Left renal pelvis (tissue), 4 donors: ENCODE data around the gene SUGCT. TPM values are rescaled to one million over a fixed set of nuclear protein-coding genes. Genes with fewer than 3 reads are reported as not detected.

Experiments used
- DNase-seq, 4 donors: peaks; one replicate each; pipeline ENCODE4 v3.0.0-alpha.2; 2013; ENCODE audit warnings: low read depth in 4 of 4, low spot score in 3 of 4
- polyA plus RNA-seq, 4 donors: library from polyadenylated mRNA; unstranded; fragments of 120-200 nt; gene quantifications; one replicate each; pipeline ENCODE4 v1.2.1, GENCODE V29; 2013; ENCODE audit not compliant: insufficient read length in 4 of 4

SUGCT gene
- polyA plus RNA-seq, 4 donors = 2.2 to 15.5 (median 9.7) TPM

DNA sequence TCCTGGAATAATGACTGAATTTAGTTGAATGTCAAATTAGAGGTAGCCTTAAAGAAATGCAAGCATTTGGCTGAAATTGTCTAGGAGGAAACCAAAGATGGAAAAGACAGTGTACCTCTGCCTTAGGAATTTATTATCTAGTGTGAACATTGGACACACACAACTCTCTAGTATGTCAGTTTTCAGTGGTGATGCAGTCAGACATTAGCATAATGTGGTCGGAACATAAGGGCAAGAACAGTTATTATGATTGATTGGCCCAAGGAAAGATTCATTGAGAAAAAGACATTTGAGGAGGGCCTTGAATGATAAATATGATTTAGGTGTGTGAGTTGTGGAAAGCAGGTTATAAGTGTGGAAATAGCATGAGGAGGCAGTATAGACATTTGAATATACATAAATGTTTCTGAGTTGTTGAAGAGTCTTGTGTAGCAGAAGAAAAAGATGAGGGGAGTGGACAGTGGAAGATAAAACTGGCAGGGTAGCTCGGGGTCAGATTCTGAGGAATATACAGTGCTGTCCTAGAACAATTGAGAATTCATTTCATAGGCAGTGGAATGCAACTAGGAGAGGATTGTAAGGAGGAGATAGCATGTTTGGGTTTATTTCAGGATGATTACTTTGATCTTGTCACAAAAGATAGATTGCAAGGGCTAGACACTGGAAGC is 414.7 kb downstream of the SUGCT start:
- DNase-seq = no peak

DNA sequence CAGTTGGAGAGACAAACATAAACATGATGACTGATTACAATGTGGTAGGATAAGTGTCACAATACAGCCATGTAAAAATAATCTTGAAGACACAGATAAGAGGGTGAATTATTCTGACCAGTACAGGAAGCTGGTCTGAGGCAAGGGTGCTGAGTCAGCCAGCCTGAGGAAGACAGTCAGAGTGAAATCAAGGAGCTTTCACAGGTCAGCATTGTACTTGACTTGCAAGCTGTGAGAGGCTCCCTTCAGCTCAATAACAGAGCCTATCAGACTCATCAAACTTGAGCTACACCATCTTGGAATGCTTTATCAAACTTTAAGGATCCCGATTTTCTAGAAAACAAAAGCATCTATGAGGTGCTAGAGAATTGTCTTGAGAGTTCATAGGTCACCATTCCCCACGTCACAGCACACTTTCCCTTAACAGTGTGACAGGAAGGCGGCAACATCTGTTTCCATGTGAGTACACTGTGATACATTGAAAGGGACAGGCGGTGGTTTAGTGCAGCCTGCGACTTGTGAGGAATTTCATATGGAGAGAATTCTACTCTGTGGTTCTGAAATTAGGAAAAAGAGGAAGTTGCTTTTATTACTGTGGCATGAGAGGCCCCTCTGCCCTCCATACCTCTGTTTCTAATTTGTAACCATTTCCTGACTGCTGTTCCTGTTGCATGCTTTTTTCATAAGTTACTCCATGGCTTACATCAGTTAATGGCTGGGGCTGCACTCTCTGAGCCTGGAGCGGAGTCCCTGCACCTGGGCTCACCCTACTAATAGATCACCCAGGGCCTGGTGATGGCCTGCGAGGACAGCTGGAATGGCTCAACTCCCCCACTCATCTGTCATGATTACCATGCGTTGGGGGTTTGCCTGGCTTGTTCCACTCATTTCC is 417.1 kb downstream of the SUGCT start:
- no peak for DNase-seq

DNA sequence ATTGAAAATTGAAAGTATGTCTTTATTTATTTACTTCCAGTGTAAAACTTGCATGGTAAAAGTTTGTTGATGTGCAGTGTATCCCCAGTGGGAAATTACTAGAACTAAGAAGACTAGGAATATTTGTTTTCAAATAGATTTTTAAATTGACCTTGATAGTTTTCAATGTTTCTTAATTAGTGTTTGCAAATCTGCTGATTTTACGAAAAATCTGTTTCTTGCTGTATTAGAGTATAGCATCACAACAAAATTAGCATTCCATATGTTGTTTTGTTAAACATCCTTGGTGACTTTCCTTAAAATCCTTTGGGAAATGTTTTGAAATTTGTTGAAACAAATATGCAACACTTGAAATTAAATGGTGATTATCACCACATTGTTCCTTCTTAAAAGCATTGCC is 425.9 kb downstream of the SUGCT start:
- DNase-seq = no peak

DNA sequence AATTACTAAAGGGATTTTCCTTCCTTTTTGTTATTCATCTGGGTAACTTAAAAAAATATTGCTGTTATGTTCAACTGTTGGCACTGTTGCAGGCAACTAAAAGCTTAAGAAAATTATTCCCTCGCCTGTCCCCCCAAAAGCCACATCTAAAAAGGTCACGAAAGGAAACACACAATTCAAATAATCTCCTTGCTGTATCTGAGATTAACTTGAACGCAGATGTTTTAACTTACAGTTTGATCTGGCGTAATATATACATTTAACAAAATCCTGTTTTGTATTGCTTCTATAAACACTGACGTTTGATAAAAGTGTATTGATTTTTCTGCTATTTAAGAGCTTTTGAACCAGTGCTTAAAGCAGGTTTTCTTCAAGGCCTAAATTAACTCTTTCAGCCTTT is 432.1 kb downstream of the SUGCT start:
- no peak for DNase-seq

DNA sequence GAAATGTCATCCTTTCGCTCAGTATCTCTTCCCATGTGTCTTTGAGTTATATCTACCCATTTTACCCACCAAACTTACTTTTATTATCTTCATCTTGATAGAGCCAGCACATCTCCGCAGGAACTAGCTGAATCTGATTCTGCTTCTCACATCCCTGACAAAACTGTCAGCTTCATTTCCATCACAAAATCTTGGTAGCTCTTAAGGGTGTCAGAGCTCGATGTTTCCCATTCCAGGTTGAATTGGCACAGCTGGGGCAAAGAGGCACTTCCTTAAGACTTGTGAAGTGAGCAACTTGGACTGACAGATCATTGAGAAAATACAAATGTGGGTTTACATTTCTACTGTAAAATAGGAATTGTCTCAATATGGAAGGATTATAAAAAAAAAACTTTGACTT is 434.5 kb downstream of the SUGCT start:
- DNase-seq = no peak

DNA sequence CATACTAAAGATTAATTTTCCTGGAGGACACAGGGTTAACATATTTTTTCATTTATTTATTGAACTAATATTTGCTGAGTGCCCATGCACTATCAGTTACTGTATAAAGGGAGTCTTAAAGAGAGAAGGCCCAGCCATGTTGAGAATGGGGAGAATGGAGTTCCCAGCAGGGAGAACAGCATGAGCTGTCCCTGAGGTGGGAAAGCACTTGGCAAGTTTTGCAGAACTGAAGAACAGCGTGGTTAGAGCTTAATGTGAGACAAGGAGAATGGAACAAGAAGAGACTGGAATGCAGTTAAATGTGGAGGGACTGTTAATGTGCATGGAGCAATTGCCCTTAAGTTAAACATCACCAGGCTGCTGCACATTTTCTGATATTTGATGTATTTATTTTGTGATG is 435.4 kb downstream of the SUGCT start:
- no peak for DNase-seq

DNA sequence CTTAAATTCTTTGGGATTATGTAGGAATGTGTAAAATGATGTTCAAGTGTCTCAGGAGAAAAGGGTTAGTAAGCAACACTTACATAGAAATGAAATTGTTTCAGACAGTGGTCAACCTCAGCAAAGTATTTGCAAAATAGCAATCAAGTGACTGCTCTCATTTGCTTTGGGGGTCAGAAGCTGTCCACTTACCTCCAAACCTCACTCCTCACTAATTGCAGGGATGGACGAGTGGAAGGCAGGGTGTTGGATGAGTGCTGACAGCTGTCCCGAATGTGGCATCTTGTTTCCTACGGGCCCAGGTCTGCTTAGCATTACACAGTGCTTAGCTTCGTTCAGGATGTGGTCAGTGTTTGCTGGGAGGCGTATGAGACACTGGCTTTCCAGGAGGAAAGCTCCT is 437.0 kb downstream of the SUGCT start:
- DNase-seq = no peak

DNA sequence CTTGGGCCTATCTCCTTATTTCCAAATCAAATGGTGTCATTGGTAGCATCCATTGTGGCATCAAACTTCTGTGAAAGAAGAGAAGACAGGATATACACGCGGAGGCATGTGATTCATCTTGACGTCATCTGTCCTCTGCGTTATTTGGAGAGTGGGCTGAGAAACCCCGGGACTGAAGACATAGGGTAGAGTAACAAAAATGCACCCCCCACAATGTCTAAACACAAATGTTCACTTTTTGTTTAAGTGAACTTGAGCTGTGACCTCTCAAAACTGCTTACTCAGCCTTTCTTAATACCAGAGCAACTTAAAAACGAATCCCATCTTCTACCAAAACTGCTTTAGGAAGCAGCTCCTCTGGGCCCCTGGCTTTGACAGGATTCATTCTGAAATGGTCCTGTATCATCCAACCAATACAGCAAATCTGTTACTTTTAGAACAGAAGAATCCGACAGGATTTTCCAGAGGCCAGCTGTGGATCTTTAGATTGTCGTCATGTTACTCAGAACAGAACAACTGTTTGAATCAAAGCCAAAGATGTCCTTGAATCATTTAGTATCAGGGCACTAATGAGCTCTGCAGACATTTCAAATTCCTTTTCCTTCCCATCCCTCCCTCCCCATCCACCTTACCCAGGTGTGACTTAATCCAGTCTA is 438.1 kb downstream of the SUGCT start:
- DNase-seq = no peak

DNA sequence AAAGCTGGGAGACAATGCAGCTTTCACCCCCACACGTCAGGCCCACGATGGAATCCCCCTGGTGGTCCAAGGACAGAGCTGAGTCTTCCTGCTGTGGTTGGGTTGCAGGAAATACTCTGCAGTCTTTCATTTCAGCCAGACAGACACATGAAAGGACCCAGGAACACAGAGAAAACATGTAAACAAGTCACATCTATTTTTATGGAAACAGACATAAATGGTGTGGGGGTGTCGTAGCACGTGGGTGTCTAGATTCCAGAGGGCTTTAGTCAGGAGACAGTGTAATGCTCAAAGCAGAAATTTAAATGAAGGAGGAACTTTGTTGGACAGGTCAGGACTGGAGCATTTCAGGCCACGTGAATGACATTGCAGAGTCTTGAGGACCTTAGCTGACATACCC is 444.6 kb downstream of the SUGCT start:
- DNase-seq = no peak

DNA sequence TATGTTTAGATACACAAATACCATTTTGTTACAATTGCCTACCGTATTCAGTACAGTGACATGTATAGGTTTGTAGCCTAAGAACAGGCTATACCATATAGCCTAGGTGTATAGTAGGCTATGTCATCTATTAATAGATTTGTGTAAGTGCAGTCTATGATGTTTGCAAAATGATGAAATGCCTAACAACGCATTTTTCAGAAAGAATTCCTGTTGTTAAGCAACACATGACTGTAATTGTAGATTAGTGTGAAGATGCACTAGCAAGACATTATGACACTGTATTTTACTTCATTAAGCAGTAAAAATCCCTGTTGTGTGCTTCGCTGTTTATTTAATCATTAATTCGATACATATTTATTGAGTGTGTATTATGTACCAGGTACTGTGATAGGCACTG is 446.0 kb downstream of the SUGCT start:
- no peak for DNase-seq

DNA sequence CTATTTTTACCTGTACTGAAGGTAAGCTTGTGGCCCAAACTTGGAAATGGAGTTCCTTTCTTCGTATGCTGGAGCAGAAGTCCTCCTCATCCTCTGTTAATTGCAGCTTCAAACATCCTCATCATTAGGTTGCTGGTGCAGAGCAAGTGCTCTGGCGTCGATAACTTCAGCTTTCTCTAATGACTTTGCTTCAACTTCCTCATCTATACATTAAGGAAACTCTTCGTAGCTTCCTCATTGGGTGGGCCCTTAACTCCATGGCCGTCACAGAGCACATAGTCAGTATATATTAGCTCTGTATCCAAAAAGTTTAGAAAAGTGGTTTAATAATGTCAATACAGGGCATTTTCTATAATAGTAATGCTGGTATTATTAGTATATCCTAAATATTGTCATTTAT is 447.7 kb downstream of the SUGCT start:
- no peak for DNase-seq

DNA sequence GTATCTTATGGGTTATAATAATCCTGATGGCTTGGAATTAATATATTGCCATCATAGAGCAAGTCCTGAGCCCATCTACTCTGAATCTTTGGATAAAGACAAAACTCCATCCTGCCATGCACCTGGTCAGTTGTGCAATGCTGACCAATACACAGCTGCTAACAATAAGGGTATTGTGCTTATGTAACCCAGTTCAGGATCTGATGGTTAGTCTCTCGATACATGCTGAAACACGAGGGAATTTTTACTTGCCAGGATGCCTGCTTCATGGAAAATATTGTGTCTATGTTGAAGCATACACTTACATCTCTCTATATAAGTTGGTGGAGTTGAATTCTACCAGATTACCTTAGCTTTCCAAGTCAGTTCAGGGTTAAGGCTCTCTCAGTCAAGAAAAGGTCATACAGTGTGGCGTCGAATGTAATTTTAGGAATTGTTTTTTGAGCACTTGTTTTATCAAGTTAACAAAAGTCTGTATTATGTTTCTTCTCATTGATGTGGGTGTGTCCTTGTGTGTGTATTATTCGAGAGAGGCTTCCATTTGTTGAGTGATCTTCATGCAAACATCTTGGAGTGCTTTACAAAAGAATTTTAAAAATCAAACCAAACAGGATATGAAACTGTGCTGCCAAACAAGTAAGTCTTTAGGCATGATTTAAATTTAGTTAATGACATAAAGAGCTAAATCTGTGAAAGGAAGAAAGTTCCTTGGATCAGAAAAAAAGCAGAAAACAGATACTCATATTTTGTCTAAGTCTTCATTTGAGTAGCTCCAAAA is 449.1 kb downstream of the SUGCT start:
- no peak for DNase-seq

DNA sequence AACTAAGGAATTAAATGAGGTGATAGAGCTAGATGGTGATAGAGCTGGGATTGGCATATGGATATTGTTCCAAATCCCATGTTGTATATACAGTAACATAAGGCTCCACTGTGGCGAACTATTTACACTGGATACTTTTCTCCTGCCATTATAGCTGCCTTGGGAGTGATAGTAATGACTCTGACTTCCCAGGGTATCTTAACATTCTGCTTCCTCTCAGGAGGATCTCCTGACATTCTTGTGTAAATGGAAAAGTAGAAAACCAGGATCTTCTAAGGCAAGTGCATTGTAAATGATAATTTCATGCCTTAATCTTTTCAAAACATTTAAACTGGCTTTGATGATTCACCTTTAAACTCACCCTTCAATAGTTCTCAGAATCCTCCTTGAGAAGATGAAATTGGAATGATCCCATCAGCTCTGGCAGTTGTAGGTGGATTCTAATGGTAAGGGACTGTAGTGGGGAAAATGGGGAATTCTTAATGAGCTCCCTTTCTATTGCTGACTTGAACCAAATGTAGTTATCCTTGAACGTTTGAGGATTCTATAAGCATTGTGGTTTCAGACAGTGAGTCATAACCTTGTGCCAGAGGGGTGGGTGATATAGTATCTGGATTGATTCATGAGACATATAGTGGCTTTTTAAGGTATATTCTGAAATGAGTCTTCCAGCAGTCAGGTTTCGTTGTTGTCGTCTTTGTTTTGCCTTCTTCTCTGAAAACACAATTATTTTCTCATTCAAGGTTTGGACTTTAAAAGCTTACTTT is 450.0 kb downstream of the SUGCT start:
- DNase-seq = no peak

DNA sequence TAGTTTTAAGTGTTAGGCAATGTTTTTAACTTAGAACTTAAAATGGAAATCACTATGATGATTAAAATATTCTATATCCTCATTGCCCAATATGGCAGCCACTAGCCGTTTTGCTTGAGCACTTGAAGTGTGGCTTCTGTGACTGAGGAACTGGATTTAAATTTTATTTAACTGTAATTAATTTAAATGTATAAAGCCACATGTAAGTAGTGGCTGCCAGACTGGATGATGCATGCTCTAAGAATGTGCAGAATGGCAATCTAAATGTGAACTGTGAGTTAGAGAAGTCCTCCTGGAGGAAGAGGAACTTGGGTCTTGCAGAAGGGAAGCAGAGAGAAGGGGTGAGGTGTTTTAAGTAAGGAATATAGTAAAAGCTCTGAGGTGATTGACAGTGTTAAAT is 451.4 kb downstream of the SUGCT start:
- DNase-seq = no peak

DNA sequence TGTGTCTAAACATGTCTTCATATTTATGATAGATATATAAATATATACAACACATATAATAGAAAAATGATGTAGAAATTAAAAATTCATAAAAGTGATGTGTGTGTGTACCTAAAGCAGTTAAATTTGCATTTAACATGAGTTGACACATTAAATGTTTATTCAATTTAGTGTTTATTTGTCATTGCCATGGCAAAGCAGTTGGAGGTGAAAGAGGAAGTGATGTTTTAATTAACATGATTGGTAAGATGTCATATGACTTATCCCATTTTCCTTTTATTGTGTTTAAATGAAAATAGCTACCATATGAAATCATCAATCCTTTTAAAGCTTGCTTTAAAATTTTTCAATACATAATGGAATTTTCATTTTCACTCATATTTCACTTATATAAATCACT is 452.6 kb downstream of the SUGCT start:
- DNase-seq = no peak

DNA sequence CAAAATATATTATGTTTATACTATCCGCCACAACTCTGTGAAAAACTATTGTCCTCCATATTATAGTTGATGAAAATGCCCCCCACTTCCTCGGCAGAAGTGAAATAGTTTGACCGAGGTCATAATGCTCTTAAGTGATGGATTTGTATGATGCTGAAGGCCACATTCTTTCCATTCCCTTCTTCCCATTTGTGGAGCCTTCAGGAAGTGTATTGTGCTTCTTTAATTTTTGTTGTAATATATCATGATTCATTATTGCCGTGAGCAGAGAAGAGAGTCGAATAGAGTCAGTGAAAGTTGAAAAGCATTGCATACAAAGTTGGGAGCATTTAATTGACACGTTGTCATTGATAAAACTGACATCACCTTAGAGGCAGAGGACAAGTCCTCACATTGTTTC is 460.3 kb downstream of the SUGCT start:
- DNase-seq = no peak

DNA sequence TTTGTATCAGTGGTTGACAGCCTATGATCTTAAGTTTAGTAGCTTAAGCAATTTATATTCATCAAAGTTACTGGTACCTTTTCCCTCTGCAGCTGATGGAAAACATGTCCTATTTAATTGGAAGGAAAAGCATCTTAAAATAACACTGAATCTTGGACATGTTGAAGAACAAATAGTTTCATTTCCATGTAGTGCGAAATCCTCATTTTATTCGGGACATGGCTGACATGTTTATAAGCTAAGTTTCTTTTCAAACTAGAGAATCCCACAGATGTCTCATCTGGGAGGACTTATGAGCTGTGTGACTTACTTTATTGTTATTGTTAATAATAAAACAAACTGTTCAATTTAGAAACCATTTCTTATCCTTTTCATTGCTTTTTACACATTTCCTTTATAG is 461.0 kb downstream of the SUGCT start:
- DNase-seq = no peak

DNA sequence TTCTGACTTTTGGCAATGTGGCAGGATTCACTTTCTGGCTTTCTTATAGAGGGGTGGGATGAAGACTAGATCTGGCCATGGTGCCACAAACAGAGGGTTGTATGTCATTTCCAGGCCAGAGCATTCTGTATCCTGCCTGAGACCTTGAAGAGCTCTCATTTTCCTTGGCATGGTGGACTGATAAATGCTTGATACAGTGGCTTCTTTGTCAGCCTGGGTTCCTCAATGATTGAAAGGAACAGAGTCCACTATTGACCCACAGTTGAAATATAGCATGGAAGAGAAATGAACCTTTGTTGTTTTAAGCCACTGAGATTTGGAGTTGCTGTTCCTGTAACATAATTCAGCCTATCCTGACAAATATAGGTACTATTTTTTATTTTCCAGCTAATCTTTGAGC is 462.7 kb downstream of the SUGCT start:
- no peak for DNase-seq

DNA sequence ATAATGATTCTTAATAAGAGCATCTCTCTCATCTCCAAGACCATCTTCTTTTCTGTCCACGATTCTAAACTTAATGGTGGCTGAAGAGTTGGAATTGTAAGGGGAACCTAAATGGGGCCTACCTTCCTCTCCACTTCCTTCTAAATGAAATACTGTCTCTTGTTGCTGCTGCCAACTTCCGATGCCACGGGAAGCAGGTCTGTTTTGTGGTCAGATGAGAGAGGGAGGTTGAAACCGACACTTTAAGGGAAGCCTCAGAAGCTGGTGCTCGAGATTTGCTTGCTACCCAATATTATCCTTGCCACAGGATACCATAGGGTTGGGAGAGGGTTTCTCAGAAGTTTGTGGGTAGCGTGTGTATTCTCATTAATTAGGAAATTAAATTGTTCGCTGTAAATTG is 464.1 kb downstream of the SUGCT start:
- DNase-seq = no peak

DNA sequence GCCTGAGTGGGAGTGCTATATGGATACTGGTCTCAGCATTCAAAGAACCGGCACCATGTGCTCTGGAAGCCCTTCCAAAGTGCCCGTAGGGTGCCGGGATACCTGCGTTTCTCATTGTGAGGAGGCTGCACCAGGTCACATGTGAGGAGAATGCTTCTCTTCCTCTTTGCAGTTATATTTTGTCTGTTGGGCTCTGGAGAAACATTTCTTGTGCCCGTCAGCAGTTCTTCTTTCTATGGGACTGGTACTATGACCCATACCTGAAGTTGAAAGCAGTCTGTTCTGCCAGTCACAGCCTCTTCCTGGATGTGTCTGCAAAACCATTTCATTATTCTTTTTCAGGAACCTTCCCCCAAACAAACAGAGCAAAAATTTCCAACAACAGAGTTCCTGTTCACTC is 465.0 kb downstream of the SUGCT start:
- DNase-seq = no peak
